Pancreas (tissue), 10 donors: ENCODE data around the gene TTLL13. TPM values are rescaled to one million over a fixed set of nuclear protein-coding genes. Genes with fewer than 3 reads are reported as not detected.

Experiments used
- ATAC-seq, 4 donors: fragments of 200-7000 bp; cut with Tn5 transposase; one replicate each; pipeline versions ENCODE4 v1.8.0 to v1.9.1; 2020; ENCODE audit warnings: mild to moderate bottlenecking in 4 of 4, moderate library complexity in 4 of 4
- DNase-seq, 6 donors: peaks; one replicate each; pipeline ENCODE4 v3.0.0-alpha.2; 2020
- FAIRE-seq: peaks from 2 replicates; lab custom pipeline; 2012; peaks lifted over from hg19 to GRCh38; lab: Jason Lieb, UNC
- H3K27ac ChIP-seq, 4 donors: fragments of 200-600 bp; sonication (generic); 1 replicate in 3 of 4; 2 replicates in 1 of 4; pipeline versions ENCODE4 v1.5.0 to v1.8.0; 2020
- H3K27me3 ChIP-seq, 4 donors: fragments of 200-600 bp; one replicate each; pipeline ENCODE4 v1.8.0; 2021
- H3K36me3 ChIP-seq, 3 donors: fragments of 200-600 bp; sonication (generic) in 1 of 3; one replicate each; pipeline versions ENCODE4 v1.5.0 to v1.8.0; 2020 to 2021
- H3K4me1 ChIP-seq, 3 donors: fragments of 200-600 bp; one replicate each; pipeline ENCODE4 v1.8.0; 2021
- H3K4me3 ChIP-seq, 4 donors: fragments of 200-600 bp; sonication (generic) in 2 of 4; one replicate each; pipeline versions ENCODE4 v1.5.0 to v1.8.0; 2020 to 2021
- H3K9me3 ChIP-seq, 4 donors: fragments of 200-600 bp; one replicate each; pipeline ENCODE4 v1.8.0; 2021
- WGBS, 2 donors: extraction: QIAGEN DNeasy Blood & Tissue Kit; methylation state at CpG; one replicate each; pipeline ENCODE4 v1.1.7; 2013; 5-methylcytosine and 5-hydroxymethylcytosine counted together
- intact Hi-C, 3 donors: fragments of 100-400 bp; cut with DNase I; formaldehyde crosslinking; loops; one replicate each; pipeline versions ENCODE4 v1.11.1 to v1.14.2; 2022
- polyA plus RNA-seq, 2 donors: library from polyadenylated mRNA; stranded (reverse); fragments of 200-250 nt; gene quantifications; one replicate each; pipeline ENCODE4 v1.2.3, GENCODE V29; 2013
- total RNA-seq, 6 donors: library from RNA; stranded (reverse); fragmentation: NEBNext Ultra II Directional in 4 of 6; extraction: Animal tissue kit (Norgen Biotek cat#: 25700) in 4 of 6; gene quantifications; one replicate each; pipeline versions ENCODE4 v1.2.1 to v1.2.4, GENCODE V29; 2021 to 2023
- TF ChIP-seq, protein P1 (sequence below), 4 donors: fragments of 200-600 bp; sonication (generic) in 3 of 4; IDR thresholded peaks; one replicate each; pipeline versions ENCODE4 v1.5.0 to v1.8.0; 2021; ENCODE audit warnings: antibody characterized with exemption in 4 of 4
- donor health status: healthy with polysubstance abuse.
- donor health status: DM: no; HTN: no; CAD: no; lungs with moderate emphysema.
- donor health status: DM: no; HTN: no; CAD: no.
- donor health status: control.
- donor health status: control.
- donor health status: Bipolar disorder and iron deficiency.
- donor health status: DM: yes; HTN: yes; CAD: no.
- donor health status: DM: no; HTN: no; CAD: no.
- donor health status: DM: no; HTN: no; CAD: no.
- donor health status: DM: yes; HTN: yes; CAD: no.

TTLL13 gene
- total and polyA plus RNA-seq, 8 donors, result 0.19 to 2.4 (median 0.43) TPM; not detected in 2

DNA sequence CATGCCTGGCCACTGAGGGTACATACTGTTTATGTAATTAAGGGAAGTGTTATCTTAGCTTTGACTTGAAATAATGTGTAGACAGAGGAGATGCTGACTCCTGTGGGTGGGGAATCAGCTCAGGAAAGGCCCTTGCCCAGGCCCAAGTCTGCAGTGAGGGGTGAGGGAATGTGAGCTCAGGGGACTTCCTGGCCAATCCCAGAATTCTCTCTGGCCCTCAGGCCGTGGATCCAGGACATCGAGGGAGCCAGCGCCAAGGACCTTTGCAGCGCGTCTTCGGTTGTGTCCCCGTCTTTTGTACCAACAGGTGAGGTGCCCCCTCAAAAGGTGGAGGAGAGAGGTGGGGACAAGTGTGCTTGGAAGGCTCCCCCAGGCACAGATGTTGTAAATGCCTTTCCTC, 22.0 kb upstream of the TTLL13 start:
- TF ChIP-seq, protein P1, sequence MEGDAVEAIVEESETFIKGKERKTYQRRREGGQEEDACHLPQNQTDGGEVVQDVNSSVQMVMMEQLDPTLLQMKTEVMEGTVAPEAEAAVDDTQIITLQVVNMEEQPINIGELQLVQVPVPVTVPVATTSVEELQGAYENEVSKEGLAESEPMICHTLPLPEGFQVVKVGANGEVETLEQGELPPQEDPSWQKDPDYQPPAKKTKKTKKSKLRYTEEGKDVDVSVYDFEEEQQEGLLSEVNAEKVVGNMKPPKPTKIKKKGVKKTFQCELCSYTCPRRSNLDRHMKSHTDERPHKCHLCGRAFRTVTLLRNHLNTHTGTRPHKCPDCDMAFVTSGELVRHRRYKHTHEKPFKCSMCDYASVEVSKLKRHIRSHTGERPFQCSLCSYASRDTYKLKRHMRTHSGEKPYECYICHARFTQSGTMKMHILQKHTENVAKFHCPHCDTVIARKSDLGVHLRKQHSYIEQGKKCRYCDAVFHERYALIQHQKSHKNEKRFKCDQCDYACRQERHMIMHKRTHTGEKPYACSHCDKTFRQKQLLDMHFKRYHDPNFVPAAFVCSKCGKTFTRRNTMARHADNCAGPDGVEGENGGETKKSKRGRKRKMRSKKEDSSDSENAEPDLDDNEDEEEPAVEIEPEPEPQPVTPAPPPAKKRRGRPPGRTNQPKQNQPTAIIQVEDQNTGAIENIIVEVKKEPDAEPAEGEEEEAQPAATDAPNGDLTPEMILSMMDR (IDR thresholded peaks at IDR 0.05), result no peak
- ATAC-seq (no peak), FAIRE-seq (no peak), DNase-seq (peak in 1 of 6 donors; percentile 62)
- peak overlapping the region; percentile 73 to 90 (median 85) for H3K27ac ChIP-seq
- intact Hi-C loops, result loop anchor here in 1 of 3 donors (5.0 kb wide), 1 partner anchor 65 kb away; no protein-coding TSS in a partner anchor
- no peaks in the 10 kb centered on the region for H3K27me3 ChIP-seq
- peaks cover 38 to 51% (median 44%) of the 10 kb centered on the region in 3 donors for H3K4me1 ChIP-seq
- WGBS, 2 donors, result 84 to 85% methylated on average over 7 of the region's 7 CpGs
- H3K9me3 ChIP-seq, result no peaks in the 10 kb centered on the region
- H3K4me3 ChIP-seq, result no peak overlapping the region
- H3K36me3 ChIP-seq, result peaks cover 3 to 60% (median 27%) of the 10 kb centered on the region in 3 donors

DNA sequence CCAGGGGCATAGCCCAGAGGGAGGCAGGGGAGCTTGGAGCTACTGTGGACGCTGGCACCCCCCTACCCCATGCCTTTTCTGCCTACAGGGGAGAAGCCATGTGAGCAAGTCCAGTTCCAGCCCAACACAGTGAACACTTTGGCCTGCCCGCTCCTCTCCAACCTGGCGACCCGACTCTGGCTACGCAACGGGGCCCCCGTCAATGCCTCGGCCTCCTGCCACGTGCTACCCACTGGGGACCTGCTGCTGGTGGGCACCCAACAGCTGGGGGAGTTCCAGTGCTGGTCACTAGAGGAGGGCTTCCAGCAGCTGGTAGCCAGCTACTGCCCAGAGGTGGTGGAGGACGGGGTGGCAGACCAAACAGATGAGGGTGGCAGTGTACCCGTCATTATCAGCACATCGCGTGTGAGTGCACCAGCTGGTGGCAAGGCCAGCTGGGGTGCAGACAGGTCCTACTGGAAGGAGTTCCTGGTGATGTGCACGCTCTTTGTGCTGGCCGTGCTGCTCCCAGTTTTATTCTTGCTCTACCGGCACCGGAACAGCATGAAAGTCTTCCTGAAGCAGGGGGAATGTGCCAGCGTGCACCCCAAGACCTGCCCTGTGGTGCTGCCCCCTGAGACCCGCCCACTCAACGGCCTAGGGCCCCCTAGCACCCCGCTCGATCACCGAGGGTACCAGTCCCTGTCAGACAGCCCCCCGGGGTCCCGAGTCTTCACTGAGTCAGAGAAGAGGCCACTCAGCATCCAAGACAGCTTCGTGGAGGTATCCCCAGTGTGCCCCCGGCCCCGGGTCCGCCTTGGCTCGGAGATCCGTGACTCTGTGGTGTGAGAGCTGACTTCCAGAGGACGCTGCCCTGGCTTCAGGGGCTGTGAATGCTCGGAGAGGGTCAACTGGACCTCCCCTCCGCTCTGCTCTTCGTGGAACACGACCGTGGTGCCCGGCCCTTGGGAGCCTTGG, 21.3 kb upstream of the TTLL13 start:
- H3K4me1 ChIP-seq, result peaks cover 38 to 57% (median 44%) of the 10 kb centered on the region in 3 donors
- peak overlapping the region; percentile 78 to 90 (median 85) for H3K27ac ChIP-seq
- TF ChIP-seq, protein P1 (IDR thresholded peaks at IDR 0.05), result no peak
- H3K9me3 ChIP-seq, result no peaks in the 10 kb centered on the region
- peak; percentile 84 to 95 (median 90) for DNase-seq
- H3K27me3 ChIP-seq, result no peaks in the 10 kb centered on the region
- ATAC-seq, result peak; percentile 52 to 75 (median 68)
- no peak for FAIRE-seq
- peak overlapping the region in 1 of 4 donors; percentile 9 for H3K4me3 ChIP-seq
- intact Hi-C loops, result loop anchor here in 1 of 3 donors (5.0 kb wide), 1 partner anchor 66 kb away; no protein-coding TSS in a partner anchor
- 43 to 45% methylated on average over 38 of the region's 38 CpGs for WGBS, 2 donors
- H3K36me3 ChIP-seq, result peaks cover 3 to 53% (median 24%) of the 10 kb centered on the region in 3 donors

DNA sequence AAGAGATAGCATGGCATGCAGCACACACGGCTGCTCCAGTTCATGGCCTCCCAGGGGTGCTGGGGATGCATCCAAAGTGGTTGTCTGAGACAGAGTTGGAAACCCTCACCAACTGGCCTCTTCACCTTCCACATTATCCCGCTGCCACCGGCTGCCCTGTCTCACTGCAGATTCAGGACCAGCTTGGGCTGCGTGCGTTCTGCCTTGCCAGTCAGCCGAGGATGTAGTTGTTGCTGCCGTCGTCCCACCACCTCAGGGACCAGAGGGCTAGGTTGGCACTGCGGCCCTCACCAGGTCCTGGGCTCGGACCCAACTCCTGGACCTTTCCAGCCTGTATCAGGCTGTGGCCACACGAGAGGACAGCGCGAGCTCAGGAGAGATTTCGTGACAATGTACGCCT, 20.4 kb upstream of the TTLL13 start:
- peak in 2 of 6 donors; percentile 30 to 72 for DNase-seq
- peaks cover 3 to 44% (median 22%) of the 10 kb centered on the region in 3 donors for H3K36me3 ChIP-seq
- H3K27ac ChIP-seq, result peak overlapping the region; percentile 78 to 90 (median 85)
- FAIRE-seq, result no peak
- TF ChIP-seq, protein P1 (IDR thresholded peaks at IDR 0.05), result no peak
- 48 to 53% methylated on average over 15 of the region's 15 CpGs for WGBS, 2 donors
- no peaks in the 10 kb centered on the region for H3K27me3 ChIP-seq
- H3K4me3 ChIP-seq, result no peak overlapping the region
- peaks cover 38 to 57% (median 44%) of the 10 kb centered on the region in 3 donors for H3K4me1 ChIP-seq
- intact Hi-C loops, result loop anchor here in 1 of 3 donors (5.0 kb wide), 1 partner anchor 67 kb away; no protein-coding TSS in a partner anchor
- no peaks in the 10 kb centered on the region for H3K9me3 ChIP-seq
- ATAC-seq, result no peak

DNA sequence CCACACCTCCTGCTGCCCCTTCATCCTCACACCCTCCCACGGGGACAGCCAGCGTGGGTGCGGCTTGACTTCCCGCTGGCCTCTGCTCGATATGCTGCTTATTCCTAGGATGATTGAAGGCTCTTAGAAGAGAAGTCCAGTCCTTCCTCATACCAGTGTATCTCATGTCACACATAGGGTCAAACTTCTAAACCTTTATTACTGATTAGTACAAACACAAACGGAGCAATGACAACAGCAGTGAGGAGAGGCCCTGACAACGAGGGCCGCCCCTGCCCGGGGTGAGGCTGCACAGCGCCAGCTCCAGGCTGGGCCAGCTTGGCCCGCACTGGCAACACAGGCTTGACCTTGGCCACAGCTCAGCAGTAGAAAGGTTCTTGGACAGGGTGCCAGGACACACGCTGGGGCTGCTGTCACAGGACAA, 19.3 kb upstream of the TTLL13 start:
- H3K36me3 ChIP-seq, result peaks cover 3 to 33% (median 11%) of the 10 kb centered on the region in 3 donors

More for the DNA sequence above, 19.3 kb upstream of the TTLL13 start:
- intact Hi-C loops, result no loop called here
- no peaks in the 10 kb centered on the region for H3K9me3 ChIP-seq
- TF ChIP-seq, protein P1 (IDR thresholded peaks at IDR 0.05), result no peak
- DNase-seq (peak; percentile 84 to 95 (median 90)), ATAC-seq (peak; percentile 38 to 53 (median 47)), FAIRE-seq (no peak)
- WGBS, 2 donors, result 12 to 14% methylated on average over 12 of the region's 12 CpGs
- H3K27ac ChIP-seq, result peak overlapping the region; percentile 78 to 90 (median 85)
- no peaks in the 10 kb centered on the region for H3K27me3 ChIP-seq
- H3K4me3 ChIP-seq, result peak overlapping the region in 2 of 4 donors; percentile 31 to 90
- H3K4me1 ChIP-seq, result peaks cover 38 to 57% (median 47%) of the 10 kb centered on the region in 3 donors
